GM18499 (cell line): ENCODE results near the gene LITAFD.
"Not testable (repeated sequence)": the region's sequence is repeated elsewhere in the genome, so short reads cannot be mapped to it uniquely, and the experiment has no call there.

ENCODE experiments used
- ATAC-seq: cut with Tn5 transposase; IDR thresholded peaks from one replicate; pipeline ENCODE4 v1.9.1; 2021; ENCODE audit warnings: moderate number of reproducible peaks; ENCODE audit not compliant: insufficient read depth, unreplicated experiment

LITAFD gene

GRCh38 chr16:8916541-8917225 lies 34.5 kb downstream of the LITAFD start:
- no peak for ATAC-seq

- ATAC-seq = not testable (repeated sequence)
Observed at GRCh38 chr16:8917336-8917735, 35.2 kb downstream of the LITAFD start.

- no peak for ATAC-seq
Observed at GRCh38 chr16:8919089-8919933, 37.2 kb downstream of the LITAFD start.

- no peak for ATAC-seq
Observed at GRCh38 chr16:8919934-8920462, 37.8 kb downstream of the LITAFD start.

GRCh38 chr16:8920645-8921346 lies 38.6 kb downstream of the LITAFD start:
- ATAC-seq = no peak

GRCh38 chr16:8921347-8921984 lies 39.3 kb downstream of the LITAFD start:
- ATAC-seq = no peak

- ATAC-seq = no peak
Observed at GRCh38 chr16:8923199-8923598, 41.0 kb downstream of the LITAFD start.

- no peak for ATAC-seq
Observed at GRCh38 chr16:8924214-8924613, 42.1 kb downstream of the LITAFD start.

GRCh38 chr16:8925455-8925854 lies 43.3 kb downstream of the LITAFD start:
- no peak for ATAC-seq

GRCh38 chr16:8926827-8927226 lies 44.7 kb downstream of the LITAFD start:
- ATAC-seq = no peak

- no peak for ATAC-seq
Observed at GRCh38 chr16:8928467-8928957, 46.4 kb downstream of the LITAFD start.

GRCh38 chr16:8929086-8929748 lies 47.1 kb downstream of the LITAFD start:
- ATAC-seq = no peak

- no peak for ATAC-seq
Observed at GRCh38 chr16:8931859-8932258, 49.7 kb downstream of the LITAFD start.

GRCh38 chr16:8934601-8935000 lies 52.5 kb downstream of the LITAFD start:
- ATAC-seq = no peak
